SK-N-SH (cell line): ENCODE measurements around the gene ADAMTS2. TPM values are rescaled to one million over a fixed set of nuclear protein-coding genes. Genes with fewer than 3 reads are reported as not detected.
"Not testable (repeated sequence)": the region's sequence is repeated elsewhere in the genome, so short reads cannot be mapped to it uniquely, and the experiment has no call there.

ENCODE experiments used
- CTCF ChIA-PET: fragments of 300-600, 350-600 bp; formaldehyde crosslinking; extraction: SDS; loops from one replicate; lab custom pipeline; 2021; lab: Yijun Ruan, JAX
- POLR2A ChIA-PET: fragments of 350-600 bp; sonication (Branson Sonifier 250); formaldehyde crosslinking; extraction: SDS; loops from one replicate; lab custom pipeline; 2020; ENCODE audit warnings: antibody characterized with exemption, inconsistent platforms; lab: Yijun Ruan, JAX
- DNase-seq: peaks from one replicate; pipeline ENCODE4 v3.0.0; 2012
- H2AFZ ChIP-seq: fragments of 200-600 bp; sonication (generic); 2 replicates; pipeline ENCODE4 v1.8.1; 2016; ENCODE audit warnings: antibody characterized with exemption, mild to moderate bottlenecking, low read depth
- H3F3A ChIP-seq: fragments of 200-600 bp; sonication (generic); replicated peaks from 2 replicates; pipeline ENCODE3; 2016; ENCODE audit warnings: antibody characterized with exemption, mild to moderate bottlenecking; ENCODE audit not compliant: insufficient read depth
- H3K27ac ChIP-seq, 2 experiments: fragments of 200-500 bp in 1 of 2; fragments of 200-600 bp in 1 of 2; sonication (Bioruptor generic) in 1 of 2; sonication (generic), shearing (Covaris generic) in 1 of 2; 2 replicates each; pipeline versions ENCODE4 v1.5.1 to v1.6.1; 2014 to 2016; ENCODE audit warnings: low read depth in 2 of 2, inconsistent platforms in 1 of 2, low read length in 1 of 2, mild to moderate bottlenecking in 1 of 2, mixed read lengths in 1 of 2
- H3K27me3 ChIP-seq: fragments of 200-600 bp; sonication (generic), shearing (Covaris generic); 2 replicates; pipeline ENCODE4 v1.6.1; 2016; ENCODE audit warnings: mixed run types; ENCODE audit not compliant: insufficient read depth
- H3K36me3 ChIP-seq, 2 experiments: fragments of 200-500 bp in 1 of 2; fragments of 200-600 bp in 1 of 2; sonication (Bioruptor generic) in 1 of 2; sonication (generic) in 1 of 2; replicated peaks in 1 of 2; 2 replicates each; pipeline versions ENCODE3 to v1.5.1; 2014 to 2016; ENCODE audit warnings: low read length in 1 of 2, mild to moderate bottlenecking in 1 of 2; ENCODE audit not compliant: insufficient read depth in 2 of 2, control insufficient read depth in 1 of 2
- H3K4me1 ChIP-seq, 2 experiments: fragments of 200-500 bp in 1 of 2; fragments of 200-600 bp in 1 of 2; sonication (Bioruptor generic) in 1 of 2; sonication (generic), shearing (Covaris generic) in 1 of 2; 2 replicates each; pipeline versions ENCODE4 v1.5.1 to v1.6.1; 2014 to 2016; ENCODE audit warnings: low read depth in 1 of 2, low read length in 1 of 2, mixed run types in 1 of 2; ENCODE audit not compliant: insufficient read depth in 2 of 2, control insufficient read depth in 1 of 2
- H3K4me2 ChIP-seq: fragments of 200-600 bp; sonication (generic), shearing (Covaris generic); 2 replicates; pipeline ENCODE4 v1.6.1; 2017; ENCODE audit warnings: mixed run types
- H3K4me3 ChIP-seq, 2 experiments: fragments of 200-500 bp in 1 of 2; fragments of 200-600 bp in 1 of 2; sonication (Bioruptor generic) in 1 of 2; sonication (generic), shearing (Covaris generic) in 1 of 2; 2 replicates each; pipeline versions ENCODE4 v1.5.1 to v1.8.1; 2014 to 2016; ENCODE audit warnings: low read depth in 2 of 2, inconsistent platforms in 1 of 2, low read length in 1 of 2, mild to moderate bottlenecking in 1 of 2, mixed read lengths in 1 of 2, moderate library complexity in 1 of 2
- H3K79me2 ChIP-seq: fragments of 200-600 bp; sonication (generic); 2 replicates; pipeline ENCODE4 v1.8.1; 2017; ENCODE audit warnings: mild to moderate bottlenecking; ENCODE audit not compliant: insufficient read depth
- H3K9ac ChIP-seq: fragments of 200-600 bp; sonication (generic); 2 replicates; pipeline ENCODE4 v1.6.1; 2017; ENCODE audit warnings: mixed run types
- H3K9me2 ChIP-seq: fragments of 200-600 bp; sonication (generic); 2 replicates; pipeline ENCODE4 v1.6.1; 2017; ENCODE audit warnings: mixed run types
- H3K9me3 ChIP-seq: fragments of 200-600 bp; sonication (generic); 2 replicates; pipeline ENCODE4 v1.6.1; 2017; ENCODE audit warnings: mixed run types, mild to moderate bottlenecking, moderate library complexity
- H4K20me1 ChIP-seq: fragments of 200-600 bp; sonication (generic); 2 replicates; pipeline ENCODE4 v1.6.1; 2017; ENCODE audit warnings: mild to moderate bottlenecking, mixed run types; ENCODE audit not compliant: insufficient read depth
- CHD2 ChIP-seq: fragments of 150-350 bp; IDR thresholded peaks from 2 replicates; pipeline ENCODE4 v1.6.1; 2018; ENCODE audit warnings: low read length; ENCODE audit not compliant: partially characterized antibody
- ELF1 ChIP-seq: IDR thresholded peaks from 2 replicates; pipeline ENCODE4 v1.4.0; 2012
- FOSL2 ChIP-seq: IDR thresholded peaks from 2 replicates; pipeline ENCODE4 v1.4.0; 2012; ENCODE audit warnings: low read depth, mild to moderate bottlenecking, moderate library complexity, borderline replicate concordance
- FOXM1 ChIP-seq: IDR thresholded peaks from 2 replicates; pipeline ENCODE4 v1.4.0; 2012; ENCODE audit warnings: low read depth, mild to moderate bottlenecking
- JUND ChIP-seq: IDR thresholded peaks from 2 replicates; pipeline ENCODE4 v1.4.0; 2012
- NFIC ChIP-seq: IDR thresholded peaks from 2 replicates; pipeline ENCODE4 v1.4.0; 2012; ENCODE audit warnings: borderline replicate concordance
- NRF1 ChIP-seq: IDR thresholded peaks from 2 replicates; pipeline ENCODE4 v1.6.1; 2012; ENCODE audit warnings: low read depth, mild to moderate bottlenecking, low read length
- POLR2AphosphoS5 ChIP-seq: IDR thresholded peaks from 2 replicates; pipeline ENCODE4 v1.6.1; 2012; ENCODE audit warnings: low read depth, low read length
- RFX5 ChIP-seq: IDR thresholded peaks from 2 replicates; pipeline ENCODE4 v1.6.1; 2012; ENCODE audit warnings: mild to moderate bottlenecking, improper control_type of control experiment, low read length
- RXRA ChIP-seq: IDR thresholded peaks from 2 replicates; pipeline ENCODE4 v1.4.0; 2012; ENCODE audit warnings: low read depth, mild to moderate bottlenecking, borderline replicate concordance
- SIN3A ChIP-seq: IDR thresholded peaks from 2 replicates; pipeline ENCODE4 v1.6.1; 2012; ENCODE audit warnings: low read depth, mild to moderate bottlenecking, low read length, moderate library complexity, borderline replicate concordance
- WGBS: methylation state at CpG from one replicate; pipeline ENCODE4 v1.1.6; 2017; ENCODE audit warnings: low lambda C conversion rate; 5-methylcytosine and 5-hydroxymethylcytosine counted together
- polyA plus RNA-seq, 3 experiments: library from polyadenylated mRNA; depleted of rRNA; stranded (reverse); fragments of >200 nt; gene quantifications; 2 replicates each; pipeline ENCODE4 v1.2.3, GENCODE V29; 2012
- TF ChIP-seq, protein P1 (sequence below): IDR thresholded peaks from 2 replicates; pipeline ENCODE4 v1.4.0; 2012; ENCODE audit warnings: low read depth, borderline replicate concordance
- TF ChIP-seq, protein P2 (sequence below): fragments of 150-350 bp; IDR thresholded peaks from 2 replicates; pipeline ENCODE4 v1.6.1; 2016; ENCODE audit warnings: mild to moderate bottlenecking, low read depth, low read length
- TF ChIP-seq, protein P3 (sequence below): IDR thresholded peaks from 2 replicates; pipeline ENCODE4 v1.4.0; 2012; ENCODE audit warnings: low read depth
- TF ChIP-seq, protein P4 (sequence below): fragments of 150-350 bp; IDR thresholded peaks from 2 replicates; pipeline ENCODE4 v1.6.1; 2017; ENCODE audit warnings: antibody characterized with exemption, low read length, low read depth, borderline replicate concordance
- TF ChIP-seq, protein P5 (sequence below): IDR thresholded peaks from 2 replicates; pipeline ENCODE4; 2012

ADAMTS2 gene
- polyA plus RNA-seq, 1 of the 3 experiments (the other 2 are of a cell fraction) = 0.12 TPM

DNA sequence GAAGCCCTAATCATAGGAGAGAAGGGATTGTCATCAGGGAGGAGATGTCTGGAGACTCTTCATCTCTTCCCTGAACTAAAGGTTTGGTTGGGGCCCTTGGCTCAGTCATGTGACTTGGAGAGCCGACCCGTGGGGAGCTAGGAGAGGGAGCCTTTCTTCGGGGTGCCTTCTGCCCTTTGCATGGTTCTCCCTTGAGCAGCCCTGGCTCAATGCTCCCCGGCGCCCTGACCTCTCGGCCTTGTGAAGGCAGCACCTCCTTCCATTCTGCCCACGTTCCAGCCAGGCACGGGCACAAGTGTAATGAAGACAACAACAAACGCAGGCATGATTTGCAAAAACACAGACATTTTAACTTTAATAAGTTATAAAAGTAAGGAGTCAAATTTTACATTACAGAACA is 234.7 kb downstream of the ADAMTS2 start:
- H3K4me2 ChIP-seq = no peak overlapping the region
- no peak for DNase-seq
- H3F3A ChIP-seq = no peaks in the 10 kb centered on the region
- no peaks in the 10 kb centered on the region for H3K36me3 ChIP-seq
- no peaks in the 10 kb centered on the region for H3K9me2 ChIP-seq
- no peak overlapping the region for H3K9ac ChIP-seq
- H3K79me2 ChIP-seq = no peaks in the 10 kb centered on the region
- H3K4me1 ChIP-seq = no peaks in the 10 kb centered on the region
- H3K4me3 ChIP-seq = no peak overlapping the region
- H3K27ac ChIP-seq = no peak overlapping the region
- TF ChIP-seq FOXM1 = no peak
- TF ChIP-seq RFX5 = no peak
- TF ChIP-seq, protein P1, sequence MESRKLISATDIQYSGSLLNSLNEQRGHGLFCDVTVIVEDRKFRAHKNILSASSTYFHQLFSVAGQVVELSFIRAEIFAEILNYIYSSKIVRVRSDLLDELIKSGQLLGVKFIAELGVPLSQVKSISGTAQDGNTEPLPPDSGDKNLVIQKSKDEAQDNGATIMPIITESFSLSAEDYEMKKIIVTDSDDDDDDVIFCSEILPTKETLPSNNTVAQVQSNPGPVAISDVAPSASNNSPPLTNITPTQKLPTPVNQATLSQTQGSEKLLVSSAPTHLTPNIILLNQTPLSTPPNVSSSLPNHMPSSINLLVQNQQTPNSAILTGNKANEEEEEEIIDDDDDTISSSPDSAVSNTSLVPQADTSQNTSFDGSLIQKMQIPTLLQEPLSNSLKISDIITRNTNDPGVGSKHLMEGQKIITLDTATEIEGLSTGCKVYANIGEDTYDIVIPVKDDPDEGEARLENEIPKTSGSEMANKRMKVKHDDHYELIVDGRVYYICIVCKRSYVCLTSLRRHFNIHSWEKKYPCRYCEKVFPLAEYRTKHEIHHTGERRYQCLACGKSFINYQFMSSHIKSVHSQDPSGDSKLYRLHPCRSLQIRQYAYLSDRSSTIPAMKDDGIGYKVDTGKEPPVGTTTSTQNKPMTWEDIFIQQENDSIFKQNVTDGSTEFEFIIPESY = no peak
- TF ChIP-seq, protein P2, sequence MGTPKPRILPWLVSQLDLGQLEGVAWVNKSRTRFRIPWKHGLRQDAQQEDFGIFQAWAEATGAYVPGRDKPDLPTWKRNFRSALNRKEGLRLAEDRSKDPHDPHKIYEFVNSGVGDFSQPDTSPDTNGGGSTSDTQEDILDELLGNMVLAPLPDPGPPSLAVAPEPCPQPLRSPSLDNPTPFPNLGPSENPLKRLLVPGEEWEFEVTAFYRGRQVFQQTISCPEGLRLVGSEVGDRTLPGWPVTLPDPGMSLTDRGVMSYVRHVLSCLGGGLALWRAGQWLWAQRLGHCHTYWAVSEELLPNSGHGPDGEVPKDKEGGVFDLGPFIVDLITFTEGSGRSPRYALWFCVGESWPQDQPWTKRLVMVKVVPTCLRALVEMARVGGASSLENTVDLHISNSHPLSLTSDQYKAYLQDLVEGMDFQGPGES = no peak
- TF ChIP-seq SIN3A = no peak
- TF ChIP-seq POLR2AphosphoS5 = no peak
- no peak for TF ChIP-seq NFIC
- no peak for TF ChIP-seq CHD2
- TF ChIP-seq ELF1 = no peak
- H3K27me3 ChIP-seq = no peaks in the 10 kb centered on the region
- ChIA-PET CTCF (no interaction called here), POLR2A (no interaction called here)
- no peak overlapping the region for H2AFZ ChIP-seq
- peaks cover 5% of the 10 kb centered on the region; the same call in 1 of the 2 replicates for H3K9me3 ChIP-seq
- no peaks in the 10 kb centered on the region for H4K20me1 ChIP-seq
- WGBS = 8% methylated on average over 7 of the region's 9 CpGs

DNA sequence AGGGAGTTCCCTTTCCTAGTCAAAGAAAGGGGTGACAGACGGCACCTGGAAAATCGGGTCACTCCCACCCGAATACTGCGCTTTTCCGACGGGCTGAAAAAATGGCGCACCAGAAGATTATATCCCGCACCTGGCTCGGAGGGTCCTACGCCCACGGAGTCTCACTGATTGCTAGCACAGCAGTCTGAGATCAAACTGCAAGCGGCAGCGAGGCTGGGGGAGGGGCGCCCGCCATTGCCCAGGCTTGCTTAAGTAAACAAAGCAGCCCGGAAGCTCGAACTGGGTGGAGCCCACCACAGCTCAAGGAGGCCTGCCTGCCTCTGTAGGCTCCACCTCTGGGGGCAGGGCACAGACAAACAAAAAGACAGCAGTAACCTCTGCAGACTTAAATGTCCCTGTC is 244.0 kb downstream of the ADAMTS2 start:
- DNase-seq, H3K9me3 ChIP-seq, H4K20me1 ChIP-seq, H3K9ac ChIP-seq, H3K36me3 ChIP-seq, H3K4me3 ChIP-seq, H3K4me1 ChIP-seq, H3F3A ChIP-seq, H3K79me2 ChIP-seq, H2AFZ ChIP-seq, H3K9me2 ChIP-seq, H3K27ac ChIP-seq, H3K27me3 ChIP-seq, CTCF ChIA-PET, H3K4me2 ChIP-seq, POLR2A ChIA-PET: not testable (repeated sequence)
- 66% methylated on average over 12 of the region's 17 CpGs for WGBS

DNA sequence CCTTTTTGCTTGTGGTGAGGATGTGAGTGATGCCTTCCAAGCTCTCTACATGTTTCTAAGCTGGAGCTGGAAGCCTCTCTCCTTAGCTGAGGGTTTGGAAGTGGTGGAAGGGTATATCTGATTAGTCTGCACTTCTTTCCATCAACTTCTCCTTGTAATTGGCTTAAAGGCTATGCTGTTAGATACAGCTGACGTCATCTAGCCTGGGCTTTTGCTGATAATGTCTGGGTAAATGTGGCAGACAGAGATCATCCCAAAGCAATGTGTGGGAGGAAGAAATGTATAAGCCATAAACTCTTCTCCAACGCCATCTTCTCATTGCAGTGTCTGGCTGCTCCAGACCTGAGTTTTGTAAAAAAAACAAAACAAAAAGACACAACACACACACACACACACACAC is 255.8 kb downstream of the ADAMTS2 start:
- Histone ChIP-seq H3K9me3 (peaks cover 18% of the 10 kb centered on the region), H2AFZ (no peak overlapping the region), H3K9me2 (no peaks in the 10 kb centered on the region), H3K9ac (no peak overlapping the region), H3K27me3 (no peaks in the 10 kb centered on the region), H3K36me3 (peaks cover 0 to 3% of the 10 kb centered on the region in 2 experiments), H3K4me2 (no peak overlapping the region), H3K4me1 (no peaks in the 10 kb centered on the region), H3K79me2 (no peaks in the 10 kb centered on the region), H3F3A (no peaks in the 10 kb centered on the region), H3K27ac (no peak overlapping the region), H4K20me1 (no peaks in the 10 kb centered on the region), H3K4me3 (no peak overlapping the region)
- DNase-seq = no peak
- ChIA-PET CTCF (no interaction called here), POLR2A (no interaction called here)
- WGBS = 9% methylated on average over 2 of the region's 2 CpGs
- TF ChIP-seq, protein P3, sequence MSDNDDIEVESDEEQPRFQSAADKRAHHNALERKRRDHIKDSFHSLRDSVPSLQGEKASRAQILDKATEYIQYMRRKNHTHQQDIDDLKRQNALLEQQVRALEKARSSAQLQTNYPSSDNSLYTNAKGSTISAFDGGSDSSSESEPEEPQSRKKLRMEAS = no peak
- TF ChIP-seq ELF1 = no peak
- TF ChIP-seq, protein P4, sequence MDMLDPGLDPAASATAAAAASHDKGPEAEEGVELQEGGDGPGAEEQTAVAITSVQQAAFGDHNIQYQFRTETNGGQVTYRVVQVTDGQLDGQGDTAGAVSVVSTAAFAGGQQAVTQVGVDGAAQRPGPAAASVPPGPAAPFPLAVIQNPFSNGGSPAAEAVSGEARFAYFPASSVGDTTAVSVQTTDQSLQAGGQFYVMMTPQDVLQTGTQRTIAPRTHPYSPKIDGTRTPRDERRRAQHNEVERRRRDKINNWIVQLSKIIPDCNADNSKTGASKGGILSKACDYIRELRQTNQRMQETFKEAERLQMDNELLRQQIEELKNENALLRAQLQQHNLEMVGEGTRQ = no peak
- no peak for TF ChIP-seq FOSL2
- TF ChIP-seq, protein P2 = no peak
- TF ChIP-seq, protein P5, sequence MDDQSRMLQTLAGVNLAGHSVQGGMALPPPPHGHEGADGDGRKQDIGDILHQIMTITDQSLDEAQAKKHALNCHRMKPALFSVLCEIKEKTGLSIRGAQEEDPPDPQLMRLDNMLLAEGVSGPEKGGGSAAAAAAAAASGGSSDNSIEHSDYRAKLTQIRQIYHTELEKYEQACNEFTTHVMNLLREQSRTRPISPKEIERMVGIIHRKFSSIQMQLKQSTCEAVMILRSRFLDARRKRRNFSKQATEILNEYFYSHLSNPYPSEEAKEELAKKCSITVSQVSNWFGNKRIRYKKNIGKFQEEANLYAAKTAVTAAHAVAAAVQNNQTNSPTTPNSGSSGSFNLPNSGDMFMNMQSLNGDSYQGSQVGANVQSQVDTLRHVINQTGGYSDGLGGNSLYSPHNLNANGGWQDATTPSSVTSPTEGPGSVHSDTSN = no peak
- no peak for TF ChIP-seq CHD2
- TF ChIP-seq RXRA = no peak
- no peak for TF ChIP-seq SIN3A
- no peak for TF ChIP-seq NRF1
- no peak for TF ChIP-seq JUND
